ENCODE results near the gene COL20A1.

COL20A1 gene

GRCh38 chr20:63347081-63347741, 54.2 kb downstream of the COL20A1 start:
- no peak for TF ChIP-seq CTCF (IDR thresholded peaks at IDR 0.05)

- TF ChIP-seq CTCF (IDR thresholded peaks at IDR 0.05), result no peak
Observed at GRCh38 chr20:63347950-63348827, 55.2 kb downstream of the COL20A1 start.

- TF ChIP-seq CTCF (IDR thresholded peaks at IDR 0.05), result no peak
Observed at GRCh38 chr20:63348828-63349515, 56.0 kb downstream of the COL20A1 start.

GRCh38 chr20:63349516-63349895, 56.5 kb downstream of the COL20A1 start:
- TF ChIP-seq CTCF (IDR thresholded peaks at IDR 0.05), result no peak

GRCh38 chr20:63350196-63350595, 57.2 kb downstream of the COL20A1 start:
- TF ChIP-seq CTCF (IDR thresholded peaks at IDR 0.05), result no peak

- no peak for TF ChIP-seq CTCF (IDR thresholded peaks at IDR 0.05)
Observed at GRCh38 chr20:63350597-63351325, 57.8 kb downstream of the COL20A1 start.

- no peak for TF ChIP-seq CTCF (IDR thresholded peaks at IDR 0.05)
Observed at GRCh38 chr20:63351326-63351700, 58.3 kb downstream of the COL20A1 start.
